Measurements from ENCODE around the gene SEMA4C. TPM values are rescaled to one million over a fixed set of nuclear protein-coding genes. Genes with fewer than 3 reads are reported as not detected.

The SEMA4C gene
- polyA plus RNA-seq, 2 of the 4 experiments (the other 2 are of a cell fraction) = 11.0 to 14.4 TPM

DNA sequence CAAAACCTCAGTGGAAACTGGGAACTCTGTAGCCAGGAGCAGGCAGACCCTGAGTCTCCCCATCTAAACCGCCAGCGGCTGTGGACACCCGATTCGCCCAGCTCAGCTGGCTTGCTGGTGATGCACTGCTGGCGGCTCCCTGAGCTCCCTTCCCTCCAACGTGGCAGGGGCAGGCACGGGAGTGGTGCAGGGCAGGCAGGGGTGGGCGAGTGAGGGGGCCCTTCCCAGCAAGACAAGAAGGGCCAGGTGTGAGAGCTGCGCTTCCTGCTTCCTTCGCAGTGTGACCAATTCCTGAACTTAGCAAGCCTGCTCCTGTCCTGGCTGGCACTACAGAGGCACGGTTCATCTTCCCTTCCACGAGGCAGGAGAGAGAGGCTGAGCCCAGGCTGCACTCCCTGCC is 12.3 kb upstream of the SEMA4C start:
- no peak for ATAC-seq
- Histone ChIP-seq H3K4me3 (no peak overlapping the region), H3K27ac (no peak overlapping the region), H3K4me2 (no peak overlapping the region), H3K4me1 (no peaks in the 10 kb centered on the region), H3K9me3 (no peaks in the 10 kb centered on the region)
- WGBS (ENCODE audit: missing lambda C conversion rate) = 52% methylated on average over 5 of the region's 12 CpGs
- ChIA-PET CTCF (interaction anchor here (1.0 to 1.7 kb wide), 4 partner anchors 9 to 14 kb away, joined by 3 to 5 read pairs (median 5); no protein-coding TSS in a partner anchor), POLR2A (no interaction called here)
- TF ChIP-seq HDAC2 (IDR thresholded peaks at IDR 0.05) (no peak), POLR2A (IDR thresholded peaks at IDR 0.05; ENCODE audit: low read length) (no peak), CHD4 (IDR thresholded peaks at IDR 0.05; ENCODE audit: borderline replicate concordance) (no peak), KDM5A (IDR thresholded peaks at IDR 0.05) (no peak), HOXB13 (CRISPR knock-in tag; IDR thresholded peaks at IDR 0.05; ENCODE audit: low read depth) (no peak), TP53 (CRISPR knock-in tag; IDR thresholded peaks at IDR 0.05) (no peak), NR3C1 (IDR thresholded peaks at IDR 0.05) (no peak), BHLHE40 (IDR thresholded peaks at IDR 0.05; ENCODE audit: low read depth, low read length) (no peak), ZNF302 (CRISPR knock-in tag; IDR thresholded peaks at IDR 0.05) (no peak), JUN (IDR thresholded peaks at IDR 0.05) (no peak), RARB (CRISPR knock-in tag; IDR thresholded peaks at IDR 0.05) (no peak), HEYL (CRISPR knock-in tag; IDR thresholded peaks at IDR 0.05) (no peak)
- TF ChIP-seq, protein P1, sequence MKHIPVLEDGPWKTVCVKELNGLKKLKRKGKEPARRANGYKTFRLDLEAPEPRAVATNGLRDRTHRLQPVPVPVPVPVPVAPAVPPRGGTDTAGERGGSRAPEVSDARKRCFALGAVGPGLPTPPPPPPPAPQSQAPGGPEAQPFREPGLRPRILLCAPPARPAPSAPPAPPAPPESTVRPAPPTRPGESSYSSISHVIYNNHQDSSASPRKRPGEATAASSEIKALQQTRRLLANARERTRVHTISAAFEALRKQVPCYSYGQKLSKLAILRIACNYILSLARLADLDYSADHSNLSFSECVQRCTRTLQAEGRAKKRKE (CRISPR knock-in tag; IDR thresholded peaks at IDR 0.05; ENCODE audit: low read depth) = no peak
- TF ChIP-seq, protein P2, sequence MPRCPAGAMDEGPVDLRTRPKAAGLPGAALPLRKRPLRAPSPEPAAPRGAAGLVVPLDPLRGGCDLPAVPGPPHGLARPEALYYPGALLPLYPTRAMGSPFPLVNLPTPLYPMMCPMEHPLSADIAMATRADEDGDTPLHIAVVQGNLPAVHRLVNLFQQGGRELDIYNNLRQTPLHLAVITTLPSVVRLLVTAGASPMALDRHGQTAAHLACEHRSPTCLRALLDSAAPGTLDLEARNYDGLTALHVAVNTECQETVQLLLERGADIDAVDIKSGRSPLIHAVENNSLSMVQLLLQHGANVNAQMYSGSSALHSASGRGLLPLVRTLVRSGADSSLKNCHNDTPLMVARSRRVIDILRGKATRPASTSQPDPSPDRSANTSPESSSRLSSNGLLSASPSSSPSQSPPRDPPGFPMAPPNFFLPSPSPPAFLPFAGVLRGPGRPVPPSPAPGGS (IDR thresholded peaks at IDR 0.05) = no peak
- TF ChIP-seq, protein P3, sequence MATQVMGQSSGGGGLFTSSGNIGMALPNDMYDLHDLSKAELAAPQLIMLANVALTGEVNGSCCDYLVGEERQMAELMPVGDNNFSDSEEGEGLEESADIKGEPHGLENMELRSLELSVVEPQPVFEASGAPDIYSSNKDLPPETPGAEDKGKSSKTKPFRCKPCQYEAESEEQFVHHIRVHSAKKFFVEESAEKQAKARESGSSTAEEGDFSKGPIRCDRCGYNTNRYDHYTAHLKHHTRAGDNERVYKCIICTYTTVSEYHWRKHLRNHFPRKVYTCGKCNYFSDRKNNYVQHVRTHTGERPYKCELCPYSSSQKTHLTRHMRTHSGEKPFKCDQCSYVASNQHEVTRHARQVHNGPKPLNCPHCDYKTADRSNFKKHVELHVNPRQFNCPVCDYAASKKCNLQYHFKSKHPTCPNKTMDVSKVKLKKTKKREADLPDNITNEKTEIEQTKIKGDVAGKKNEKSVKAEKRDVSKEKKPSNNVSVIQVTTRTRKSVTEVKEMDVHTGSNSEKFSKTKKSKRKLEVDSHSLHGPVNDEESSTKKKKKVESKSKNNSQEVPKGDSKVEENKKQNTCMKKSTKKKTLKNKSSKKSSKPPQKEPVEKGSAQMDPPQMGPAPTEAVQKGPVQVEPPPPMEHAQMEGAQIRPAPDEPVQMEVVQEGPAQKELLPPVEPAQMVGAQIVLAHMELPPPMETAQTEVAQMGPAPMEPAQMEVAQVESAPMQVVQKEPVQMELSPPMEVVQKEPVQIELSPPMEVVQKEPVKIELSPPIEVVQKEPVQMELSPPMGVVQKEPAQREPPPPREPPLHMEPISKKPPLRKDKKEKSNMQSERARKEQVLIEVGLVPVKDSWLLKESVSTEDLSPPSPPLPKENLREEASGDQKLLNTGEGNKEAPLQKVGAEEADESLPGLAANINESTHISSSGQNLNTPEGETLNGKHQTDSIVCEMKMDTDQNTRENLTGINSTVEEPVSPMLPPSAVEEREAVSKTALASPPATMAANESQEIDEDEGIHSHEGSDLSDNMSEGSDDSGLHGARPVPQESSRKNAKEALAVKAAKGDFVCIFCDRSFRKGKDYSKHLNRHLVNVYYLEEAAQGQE (IDR thresholded peaks at IDR 0.05) = no peak
- TF ChIP-seq, protein P4, sequence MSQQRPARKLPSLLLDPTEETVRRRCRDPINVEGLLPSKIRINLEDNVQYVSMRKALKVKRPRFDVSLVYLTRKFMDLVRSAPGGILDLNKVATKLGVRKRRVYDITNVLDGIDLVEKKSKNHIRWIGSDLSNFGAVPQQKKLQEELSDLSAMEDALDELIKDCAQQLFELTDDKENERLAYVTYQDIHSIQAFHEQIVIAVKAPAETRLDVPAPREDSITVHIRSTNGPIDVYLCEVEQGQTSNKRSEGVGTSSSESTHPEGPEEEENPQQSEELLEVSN (IDR thresholded peaks at IDR 0.05; ENCODE audit: borderline replicate concordance, low read depth) = no peak
- TF ChIP-seq, protein P5, sequence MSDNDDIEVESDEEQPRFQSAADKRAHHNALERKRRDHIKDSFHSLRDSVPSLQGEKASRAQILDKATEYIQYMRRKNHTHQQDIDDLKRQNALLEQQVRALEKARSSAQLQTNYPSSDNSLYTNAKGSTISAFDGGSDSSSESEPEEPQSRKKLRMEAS (IDR thresholded peaks at IDR 0.05) = no peak
- FAIRE-seq = no peak
- no peak for DNase-seq (ENCODE audit: low read depth in 1 of 2, low spot score in 1 of 2)

DNA sequence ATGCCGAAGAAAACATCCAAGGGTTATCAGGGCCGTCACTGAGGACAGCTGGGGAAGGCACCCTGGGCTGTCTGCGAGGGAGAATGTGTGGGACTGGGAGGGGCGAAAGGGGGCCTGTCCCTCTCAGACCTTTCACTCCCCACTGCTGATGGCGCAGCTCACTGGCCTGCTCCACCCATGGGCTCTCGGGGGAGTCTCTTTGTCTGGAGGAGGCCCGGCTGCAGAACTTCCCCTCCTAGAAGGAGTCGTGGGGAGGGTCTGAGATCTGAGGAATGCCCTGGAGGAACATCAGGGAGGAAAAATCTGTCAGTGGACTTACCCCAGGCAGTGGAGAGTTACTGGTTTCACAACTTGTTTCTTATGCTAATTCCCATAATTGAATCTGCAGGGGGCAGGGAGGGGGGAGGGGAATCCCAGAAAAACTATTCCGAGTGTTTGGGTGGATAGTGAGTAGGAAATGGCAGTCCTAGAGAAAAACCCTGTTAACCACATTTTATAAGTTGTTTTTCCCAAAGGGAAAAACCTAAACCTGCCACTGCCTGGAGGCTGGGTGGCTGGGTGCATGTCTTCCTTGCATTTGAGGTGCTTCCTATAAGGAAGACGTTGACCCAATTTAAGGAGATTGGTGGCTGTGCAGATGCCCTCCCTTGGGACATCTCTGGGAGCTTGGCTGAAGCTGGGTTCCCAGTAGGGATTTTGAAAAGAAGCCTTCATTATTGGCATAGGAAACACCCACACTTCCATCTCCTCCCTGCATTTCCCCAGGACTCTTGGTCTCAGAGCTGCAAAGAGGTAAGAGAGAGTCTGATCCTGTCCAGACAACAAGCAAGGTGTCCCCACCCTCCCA is 11.7 kb upstream of the SEMA4C start:
- H3K4me2 ChIP-seq = no peak overlapping the region
- H3K9me3 ChIP-seq = no peaks in the 10 kb centered on the region
- no peaks in the 10 kb centered on the region for H3K4me1 ChIP-seq
- FAIRE-seq = no peak
- DNase-seq (ENCODE audit: low read depth in 1 of 2, low spot score in 1 of 2) = no peak
- ATAC-seq = no peak
- TF ChIP-seq MAZ (IDR thresholded peaks at IDR 0.05; ENCODE audit: borderline replicate concordance, low read depth, low read length) (no peak), ZSCAN20 (CRISPR knock-in tag; IDR thresholded peaks at IDR 0.05) (no peak)
- POLR2A ChIA-PET = no interaction called here
- no peak overlapping the region for H3K4me3 ChIP-seq
- WGBS (ENCODE audit: missing lambda C conversion rate) = 64% methylated on average over 10 of the region's 10 CpGs
- H3K27ac ChIP-seq = no peak overlapping the region
- CTCF ChIA-PET = interaction anchor here (1.0 to 4.8 kb wide), 5 partner anchors 8 to 13 kb away, joined by 3 to 28 read pairs (median 5); no protein-coding TSS in a partner anchor
